Transverse colon (tissue), 1 donor: Measurements from ENCODE around the gene UNC13B.

Experiments
- EP300 ChIP-seq: sonication (generic); formaldehyde crosslinking; IDR thresholded peaks from one replicate; pipeline ENCODE4 v1.6.1; 2017; ENCODE audit warnings: antibody characterized with exemption, low read depth
- POLR2A ChIP-seq: fragments of 450-650 bp; IDR thresholded peaks from one replicate; pipeline ENCODE4 v1.6.1; 2016; ENCODE audit warnings: antibody characterized with exemption, mild to moderate bottlenecking, moderate library complexity

GRCh38 chr9:35426627-35427026 is 264.8 kb downstream of the UNC13B start:
- TF ChIP-seq EP300, result no peak
- no peak for TF ChIP-seq POLR2A
